NOMO-1 (cell line): ENCODE measurements around the gene MTERF1.
"Not testable (repeated sequence)": the region's sequence is repeated elsewhere in the genome, so short reads cannot be mapped to it uniquely, and the experiment has no call there.

Experiments
- DNase-seq, 2 experiments: peaks; one replicate each; lab custom pipeline; 2025; ENCODE audit not compliant: unreplicated experiment in 2 of 2; lab: John Stamatoyannopoulos, UW

The MTERF1 gene

GRCh38 chr7:91880413-91881241 lies at the start of gene MTERF1:
TSS of gene MTERF1 (minus strand) at chr7:91880702. CDS start at chr7:91880083, 619 bp downstream.
- peak; percentile 100 for DNase-seq

- DNase-seq: no peak
Observed at GRCh38 chr7:91929463-91929862, 49.0 kb upstream of the MTERF1 start.

GRCh38 chr7:91927912-91928311 lies 47.4 kb upstream of the MTERF1 start:
- no peak for DNase-seq

GRCh38 chr7:91922857-91923256 lies 42.4 kb upstream of the MTERF1 start:
- no peak for DNase-seq

GRCh38 chr7:91918356-91918755 lies 37.9 kb upstream of the MTERF1 start:
- DNase-seq: no peak

GRCh38 chr7:91916051-91916440 lies 35.5 kb upstream of the MTERF1 start:
- DNase-seq: no peak

GRCh38 chr7:91915401-91916050 lies 35.0 kb upstream of the MTERF1 start:
- DNase-seq: no peak

GRCh38 chr7:91913612-91914011 lies 33.1 kb upstream of the MTERF1 start:
- no peak for DNase-seq

- no peak for DNase-seq
Observed at GRCh38 chr7:91912494-91912893, 32.0 kb upstream of the MTERF1 start.

GRCh38 chr7:91911121-91911520 lies 30.6 kb upstream of the MTERF1 start:
- DNase-seq: no peak

GRCh38 chr7:91910171-91910570 lies 29.7 kb upstream of the MTERF1 start:
- no peak for DNase-seq

- DNase-seq: no peak
Observed at GRCh38 chr7:91899563-91899962, 19.1 kb upstream of the MTERF1 start.

GRCh38 chr7:91898240-91898992 lies 17.9 kb upstream of the MTERF1 start:
- no peak for DNase-seq

- no peak for DNase-seq
Observed at GRCh38 chr7:91894781-91895480, 14.4 kb upstream of the MTERF1 start.

- DNase-seq: not testable (repeated sequence)
Observed at GRCh38 chr7:91893699-91894098, 13.2 kb upstream of the MTERF1 start.

GRCh38 chr7:91892821-91893340 lies 12.4 kb upstream of the MTERF1 start:
- DNase-seq: no peak

- DNase-seq: no peak
Observed at GRCh38 chr7:91892099-91892705, 11.7 kb upstream of the MTERF1 start.

GRCh38 chr7:91888271-91889175 lies 8.0 kb upstream of the MTERF1 start:
- not testable (repeated sequence) for DNase-seq
